Natural killer cell (primary cell): ENCODE data around the gene SRP9. TPM values are rescaled to one million over a fixed set of nuclear protein-coding genes. Genes with fewer than 3 reads are reported as not detected.

Experiments used
- ATAC-seq, 3 donors: fragments of 150-1000 bp in 2 of 3; fragments of 200-7000 bp in 1 of 3; cut with Tn5 transposase; 1 replicate in 1 of 3; 2 replicates in 2 of 3; pipeline ENCODE4 v1.10.0; 2021; ENCODE audit warnings: mild to moderate bottlenecking in 2 of 3, moderate library complexity in 2 of 3
- DNase-seq, 2 donors: peaks; one replicate each; pipeline versions ENCODE4 v3.0.0 to v3.0.0-alpha.2; 2013 to 2021; ENCODE audit warnings: mixed read lengths in 1 of 2
- H3K27ac ChIP-seq: one replicate; pipeline ENCODE4 v1.5.1; 2013; ENCODE audit warnings: mild to moderate bottlenecking, low read length
- H3K27me3 ChIP-seq: one replicate; pipeline ENCODE4 v1.6.1; 2013; ENCODE audit warnings: low read length; ENCODE audit not compliant: control insufficient read depth, insufficient read depth
- H3K36me3 ChIP-seq: one replicate; pipeline ENCODE4 v1.6.1; 2013; ENCODE audit warnings: low read length; ENCODE audit not compliant: control insufficient read depth, insufficient read depth
- H3K4me1 ChIP-seq: one replicate; pipeline ENCODE4 v1.6.1; 2013; ENCODE audit warnings: low read length; ENCODE audit not compliant: control insufficient read depth, insufficient read depth
- H3K4me3 ChIP-seq: one replicate; pipeline ENCODE4 v1.5.1; 2013; ENCODE audit warnings: low read length
- H3K9me3 ChIP-seq: one replicate; pipeline ENCODE4 v1.6.1; 2013; ENCODE audit warnings: low read length; ENCODE audit not compliant: control insufficient read depth, insufficient read depth
- H3K27ac Mint-ChIP-seq, 2 donors: one replicate each; pipeline ENCODE4 v1.8.0; 2022; ENCODE audit warnings: mild to moderate bottlenecking in 2 of 2, mixed read lengths in 2 of 2, moderate library complexity in 1 of 2
- H3K27me3 Mint-ChIP-seq, 2 donors: one replicate each; pipeline ENCODE4 v1.8.0; 2022; ENCODE audit warnings: low read depth in 2 of 2, mixed read lengths in 2 of 2
- H3K36me3 Mint-ChIP-seq: one replicate; pipeline ENCODE4 v1.8.0; 2022; ENCODE audit warnings: mixed read lengths
- H3K4me1 Mint-ChIP-seq, 2 donors: one replicate each; pipeline ENCODE4 v1.8.0; 2022; ENCODE audit warnings: mixed read lengths in 2 of 2
- H3K4me3 Mint-ChIP-seq: one replicate; pipeline ENCODE4 v1.8.0; 2022; ENCODE audit warnings: mild to moderate bottlenecking, moderate library complexity, mixed read lengths
- H3K9me3 Mint-ChIP-seq, 2 donors: one replicate each; pipeline ENCODE4 v1.8.0; 2022; ENCODE audit warnings: mixed read lengths in 2 of 2
- WGBS: methylation state at CpG from one replicate; pipeline ENCODE4 v1.1.7; 2013; ENCODE audit warnings: missing lambda C conversion rate; ENCODE audit not compliant: insufficient coverage; 5-methylcytosine and 5-hydroxymethylcytosine counted together
- intact Hi-C: fragments of 100-400 bp; cut with micrococcal nuclease; formaldehyde crosslinking; loops from one replicate; pipeline ENCODE4 v1.14.2; 2022
- total RNA-seq, 4 donors: library from RNA; stranded (reverse); fragments of 120-200 nt in 1 of 4; gene quantifications; one replicate each; pipeline versions ENCODE4 v1.2.3 to v1.2.4, GENCODE V29; 2013 to 2022
- TF ChIP-seq, protein P1 (sequence below): fragments of 200-600 bp; IDR thresholded peaks from one replicate; pipeline ENCODE4 v1.8.0; 2022; ENCODE audit warnings: antibody characterized with exemption

SRP9 gene
- total RNA-seq, 3 donors from 2014 or later (not counting 1 experiment from before 2014, with no cell fraction given), result 83.1 to 116 (median 93.0) TPM

DNA sequence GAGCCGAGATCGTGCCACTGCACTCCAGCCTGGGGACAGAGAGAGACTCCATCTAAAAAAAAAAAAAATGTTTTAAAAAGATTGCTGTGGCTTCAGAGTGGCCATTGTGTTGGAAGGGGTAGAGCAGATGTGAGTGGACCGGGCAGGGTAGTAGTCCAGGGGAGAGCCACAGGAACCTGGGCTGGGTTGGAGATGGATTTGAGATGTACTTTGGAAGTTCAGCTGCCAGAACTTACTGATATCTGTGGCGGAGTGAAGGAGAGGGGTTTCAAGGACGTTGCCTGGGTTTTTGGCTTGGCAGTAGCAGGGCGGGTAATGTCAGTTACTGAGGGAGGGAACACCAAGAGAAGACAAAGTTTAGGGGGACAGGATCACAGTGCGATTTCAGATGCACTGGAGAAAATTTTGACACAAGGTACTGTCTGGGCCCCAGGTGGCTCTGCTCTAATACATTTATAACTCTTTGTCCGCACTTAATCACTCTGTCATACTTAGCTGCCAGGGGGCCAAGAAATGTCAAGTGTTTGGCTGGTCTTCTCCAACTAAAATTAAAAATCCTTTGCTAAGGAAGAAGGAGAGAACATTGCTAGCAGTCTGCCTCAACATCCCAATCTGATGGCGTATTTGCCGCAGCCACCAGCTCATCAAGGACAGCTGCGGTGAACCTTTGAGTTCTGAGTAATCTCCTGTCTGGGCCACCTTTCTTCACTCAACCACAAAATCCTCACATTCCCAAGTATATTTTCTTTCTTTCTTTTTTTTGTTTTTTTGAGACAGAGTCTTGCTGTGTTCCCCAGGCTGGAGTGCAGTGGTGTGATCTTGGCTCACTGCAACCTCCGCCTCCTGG lies 41.9 kb downstream of the SRP9 start:
- Histone ChIP-seq H3K27me3 (no peaks in the 10 kb centered on the region), H3K9me3 (no peaks in the 10 kb centered on the region), H3K27ac (no peak overlapping the region), H3K4me3 (no peak overlapping the region), H3K36me3 (no peaks in the 10 kb centered on the region), H3K4me1 (no peaks in the 10 kb centered on the region)
- no peaks in the 10 kb centered on the region for H3K4me1 Mint-ChIP-seq
- H3K9me3 Mint-ChIP-seq, result no peaks in the 10 kb centered on the region
- ATAC-seq (no peak), DNase-seq (no peak)
- H3K4me3 Mint-ChIP-seq, result no peak overlapping the region
- no peaks in the 10 kb centered on the region for H3K27me3 Mint-ChIP-seq
- H3K27ac Mint-ChIP-seq, result no peak overlapping the region
- intact Hi-C loops, result no loop called here
- H3K36me3 Mint-ChIP-seq, result no peaks in the 10 kb centered on the region
- WGBS, result 98% methylated on average over 12 of the region's 12 CpGs
- TF ChIP-seq, protein P1, sequence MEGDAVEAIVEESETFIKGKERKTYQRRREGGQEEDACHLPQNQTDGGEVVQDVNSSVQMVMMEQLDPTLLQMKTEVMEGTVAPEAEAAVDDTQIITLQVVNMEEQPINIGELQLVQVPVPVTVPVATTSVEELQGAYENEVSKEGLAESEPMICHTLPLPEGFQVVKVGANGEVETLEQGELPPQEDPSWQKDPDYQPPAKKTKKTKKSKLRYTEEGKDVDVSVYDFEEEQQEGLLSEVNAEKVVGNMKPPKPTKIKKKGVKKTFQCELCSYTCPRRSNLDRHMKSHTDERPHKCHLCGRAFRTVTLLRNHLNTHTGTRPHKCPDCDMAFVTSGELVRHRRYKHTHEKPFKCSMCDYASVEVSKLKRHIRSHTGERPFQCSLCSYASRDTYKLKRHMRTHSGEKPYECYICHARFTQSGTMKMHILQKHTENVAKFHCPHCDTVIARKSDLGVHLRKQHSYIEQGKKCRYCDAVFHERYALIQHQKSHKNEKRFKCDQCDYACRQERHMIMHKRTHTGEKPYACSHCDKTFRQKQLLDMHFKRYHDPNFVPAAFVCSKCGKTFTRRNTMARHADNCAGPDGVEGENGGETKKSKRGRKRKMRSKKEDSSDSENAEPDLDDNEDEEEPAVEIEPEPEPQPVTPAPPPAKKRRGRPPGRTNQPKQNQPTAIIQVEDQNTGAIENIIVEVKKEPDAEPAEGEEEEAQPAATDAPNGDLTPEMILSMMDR, result no peak

DNA sequence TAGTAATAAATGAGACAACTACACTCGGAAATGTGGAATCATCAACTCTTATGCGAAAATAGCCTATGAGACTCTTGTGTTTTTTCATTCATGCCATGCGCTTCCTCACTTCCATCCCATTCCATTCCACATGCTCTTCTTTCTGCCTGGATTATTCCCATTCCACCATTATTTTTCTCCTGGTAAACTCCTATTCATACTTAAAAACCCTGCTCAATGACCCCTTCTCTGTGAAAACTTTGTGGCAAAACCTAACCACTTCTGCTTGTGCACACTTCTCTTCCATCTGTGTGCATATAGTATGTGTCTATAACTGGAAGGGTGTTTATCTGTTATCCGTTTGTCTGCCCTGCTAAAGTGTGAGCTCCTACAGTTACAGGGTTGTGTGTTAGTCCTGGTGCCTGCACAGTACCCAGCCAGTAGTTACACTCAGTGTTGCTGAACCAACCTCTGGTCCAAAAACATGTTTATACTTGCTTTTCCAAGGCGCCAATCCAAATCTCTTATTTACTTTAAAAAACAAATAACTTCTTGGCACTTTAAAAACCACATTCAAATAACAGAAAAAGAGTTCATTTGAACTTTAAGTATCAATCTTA lies 43.0 kb downstream of the SRP9 start:
- TF ChIP-seq, protein P1, result no peak
- WGBS, result 93% methylated on average over 5 of the region's 5 CpGs
- Histone ChIP-seq H3K36me3 (no peaks in the 10 kb centered on the region), H3K4me1 (no peaks in the 10 kb centered on the region), H3K4me3 (no peak overlapping the region), H3K9me3 (no peaks in the 10 kb centered on the region), H3K27ac (no peak overlapping the region), H3K27me3 (no peaks in the 10 kb centered on the region)
- Mint-ChIP-seq H3K27ac (no peak overlapping the region), H3K27me3 (no peaks in the 10 kb centered on the region), H3K4me3 (no peak overlapping the region), H3K9me3 (no peaks in the 10 kb centered on the region), H3K4me1 (no peaks in the 10 kb centered on the region), H3K36me3 (no peaks in the 10 kb centered on the region)
- intact Hi-C loops, result no loop called here
- ATAC-seq (no peak), DNase-seq (no peak)

DNA sequence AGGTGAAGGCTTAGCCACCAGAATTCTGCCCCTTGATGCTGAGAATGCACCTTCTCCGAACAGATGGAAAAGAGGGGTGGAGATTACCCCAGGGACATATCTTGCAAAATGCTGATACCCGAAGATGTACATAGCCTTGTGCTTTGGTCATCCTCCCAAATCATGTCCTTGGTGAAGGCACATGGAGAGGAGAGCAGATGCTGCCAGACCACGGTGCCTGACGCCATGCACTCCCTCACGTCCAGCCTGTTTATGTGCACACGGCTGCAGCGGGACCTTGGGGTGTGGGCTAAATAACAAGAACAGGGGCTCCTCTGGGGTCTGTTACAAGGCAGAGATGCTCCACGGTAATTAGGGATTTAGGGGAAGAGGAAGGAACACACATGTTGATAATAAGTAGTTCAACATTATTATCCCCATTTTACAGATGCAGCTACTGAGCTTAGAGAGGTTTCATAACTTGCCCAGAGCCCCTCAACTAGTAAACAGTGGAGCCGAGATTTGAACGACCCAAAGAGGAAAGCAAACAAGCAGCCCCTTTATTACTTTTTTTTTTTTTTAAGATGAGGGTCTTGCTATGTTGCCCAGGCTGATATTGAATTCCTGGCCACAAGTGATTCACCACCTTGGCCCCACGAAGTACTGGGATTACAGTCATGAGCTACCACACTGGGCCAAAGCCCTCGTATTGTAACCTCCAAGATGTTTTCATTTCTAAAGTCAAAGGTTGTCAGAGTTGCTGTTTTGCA lies 45.2 kb downstream of the SRP9 start:
- H3K4me1 Mint-ChIP-seq, result no peaks in the 10 kb centered on the region
- H3K27me3 Mint-ChIP-seq, result no peaks in the 10 kb centered on the region
- H3K9me3 ChIP-seq, result no peaks in the 10 kb centered on the region
- H3K4me1 ChIP-seq, result no peaks in the 10 kb centered on the region
- H3K27ac ChIP-seq, result no peak overlapping the region
- intact Hi-C loops, result no loop called here
- no peak overlapping the region for H3K4me3 ChIP-seq
- no peak for ATAC-seq
- no peaks in the 10 kb centered on the region for H3K9me3 Mint-ChIP-seq
- no peak overlapping the region for H3K4me3 Mint-ChIP-seq
- WGBS, result 93% methylated on average over 9 of the region's 12 CpGs
- no peaks in the 10 kb centered on the region for H3K27me3 ChIP-seq
- no peaks in the 10 kb centered on the region for H3K36me3 ChIP-seq
- no peak for DNase-seq
- no peaks in the 10 kb centered on the region for H3K36me3 Mint-ChIP-seq
- no peak overlapping the region for H3K27ac Mint-ChIP-seq
- TF ChIP-seq, protein P1, result no peak
